Suprapubic skin (tissue), 4 donors: ENCODE measurements around the gene SLC22A31. TPM values are rescaled to one million over a fixed set of nuclear protein-coding genes. Genes with fewer than 3 reads are reported as not detected.
A peak's percentile ranks its signal among the peaks of the same experiment; 100 is the strongest.

Experiments used
- DNase-seq, 2 donors: peaks; one replicate each; pipeline ENCODE4 v3.0.0-alpha.2; 2019; ENCODE audit warnings: low spot score in 2 of 2
- H3K27ac ChIP-seq: fragments of 200-600 bp; sonication (generic); one replicate; pipeline ENCODE4 v1.5.1; 2019
- H3K27me3 ChIP-seq: fragments of 200-600 bp; sonication (generic); one replicate; pipeline ENCODE4 v1.5.1; 2019
- H3K36me3 ChIP-seq: fragments of 200-600 bp; sonication (generic); one replicate; pipeline ENCODE4 v1.5.1; 2019
- H3K4me1 ChIP-seq: fragments of 200-600 bp; sonication (generic); one replicate; pipeline ENCODE4 v1.5.1; 2019
- H3K4me3 ChIP-seq: fragments of 200-600 bp; sonication (generic); one replicate; pipeline ENCODE4 v1.5.1; 2019; ENCODE audit warnings: mild to moderate bottlenecking
- H3K9me3 ChIP-seq: fragments of 200-600 bp; sonication (generic); one replicate; pipeline ENCODE4 v1.5.1; 2019
- EP300 ChIP-seq: sonication (generic); formaldehyde crosslinking; IDR thresholded peaks from one replicate; pipeline ENCODE4 v1.6.1; 2017; ENCODE audit warnings: antibody characterized with exemption
- POLR2A ChIP-seq, 2 donors: fragments of 450-650 bp; IDR thresholded peaks; one replicate each; pipeline ENCODE4 v1.6.1; 2017; ENCODE audit warnings: antibody characterized with exemption in 2 of 2, mild to moderate bottlenecking in 2 of 2, moderate library complexity in 2 of 2
- POLR2AphosphoS5 ChIP-seq, 3 donors: sonication (generic); formaldehyde crosslinking; IDR thresholded peaks; one replicate each; pipeline ENCODE4 v1.6.1; 2017; ENCODE audit warnings: antibody characterized with exemption in 3 of 3
- WGBS: methylation state at CpG from one replicate; pipeline ENCODE4 v1.1.5; 2018; 5-methylcytosine and 5-hydroxymethylcytosine counted together
- total RNA-seq, 4 donors: library from RNA; depleted of rRNA; stranded (reverse); fragments of >200 nt; gene quantifications; one replicate each; pipeline ENCODE4 v1.1.0, GENCODE V29; 2016
- TF ChIP-seq, protein P1 (sequence below), 2 donors: fragments of 200-600 bp in 1 of 2; fragments of 450-650 bp in 1 of 2; sonication (generic) in 1 of 2; IDR thresholded peaks; one replicate each; pipeline ENCODE4 v1.5.1; 2016 to 2019; ENCODE audit warnings: antibody characterized with exemption in 2 of 2, mild to moderate bottlenecking in 1 of 2, moderate library complexity in 1 of 2

SLC22A31 gene
- total RNA-seq, 4 donors from 2014 or later, result 0.72 to 6.6 (median 4.7) TPM

DNA sequence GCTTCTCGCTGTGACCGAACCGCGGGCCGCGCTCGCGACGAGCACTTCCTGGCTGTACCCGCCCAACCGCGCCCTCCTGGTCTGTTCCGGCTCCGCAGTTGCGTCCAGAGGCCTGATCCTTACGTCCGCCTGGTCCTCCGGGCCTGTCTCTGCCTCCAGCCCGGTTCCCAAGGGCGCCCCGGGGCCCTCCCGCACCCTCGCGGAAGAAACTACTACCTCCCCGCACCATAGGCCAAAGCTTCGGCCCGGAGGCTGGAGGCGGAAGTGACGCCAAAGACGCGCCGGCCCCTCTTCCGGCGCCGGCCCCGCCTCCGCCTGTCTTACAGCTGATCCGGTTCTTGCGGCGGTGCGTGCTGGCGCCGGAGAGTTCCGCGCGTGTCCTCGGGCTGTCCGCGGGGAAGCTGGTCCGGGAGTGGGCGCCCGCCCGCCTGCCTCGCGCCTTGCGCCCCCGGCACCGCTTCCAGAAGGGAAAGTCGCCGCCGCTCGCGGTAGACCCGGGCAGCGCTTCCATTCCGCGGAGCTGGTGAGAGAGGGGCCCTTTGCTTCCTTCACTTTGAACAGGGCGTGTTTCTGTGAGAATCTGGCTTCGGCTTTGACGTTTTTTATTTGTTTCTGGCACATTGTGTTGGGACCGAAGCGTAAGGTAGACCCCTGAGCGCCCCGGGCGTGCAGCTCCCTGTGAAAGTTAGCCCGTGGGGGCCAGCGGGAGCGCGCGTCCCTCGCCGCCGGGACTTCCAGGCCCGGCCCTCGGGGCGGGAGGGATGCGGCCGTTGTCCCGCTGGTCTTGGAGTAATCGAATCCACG, 17.3 kb upstream of the SLC22A31 start, which contains the start of gene ZNF778:
Gene ZNF778, plus strand, starts transcription at position 316 of the 804 bp plus-strand sequence. CDS start 3,425 bp downstream, outside the sequence.
- Histone ChIP-seq H3K36me3 (peaks cover 21% of the 10 kb centered on the region), H3K4me3 (peak within 1 kb of the TSS; percentile 93), H3K27ac (peak within 1 kb of the TSS; percentile 95), H3K27me3 (no peaks in the 10 kb centered on the region), H3K4me1 (peaks cover 31% of the 10 kb centered on the region), H3K9me3 (no peaks in the 10 kb centered on the region)
- peak; percentile 89 to 91 for DNase-seq
- 1% methylated on average over 89 of the region's 91 CpGs for WGBS
- TF ChIP-seq, protein P1, sequence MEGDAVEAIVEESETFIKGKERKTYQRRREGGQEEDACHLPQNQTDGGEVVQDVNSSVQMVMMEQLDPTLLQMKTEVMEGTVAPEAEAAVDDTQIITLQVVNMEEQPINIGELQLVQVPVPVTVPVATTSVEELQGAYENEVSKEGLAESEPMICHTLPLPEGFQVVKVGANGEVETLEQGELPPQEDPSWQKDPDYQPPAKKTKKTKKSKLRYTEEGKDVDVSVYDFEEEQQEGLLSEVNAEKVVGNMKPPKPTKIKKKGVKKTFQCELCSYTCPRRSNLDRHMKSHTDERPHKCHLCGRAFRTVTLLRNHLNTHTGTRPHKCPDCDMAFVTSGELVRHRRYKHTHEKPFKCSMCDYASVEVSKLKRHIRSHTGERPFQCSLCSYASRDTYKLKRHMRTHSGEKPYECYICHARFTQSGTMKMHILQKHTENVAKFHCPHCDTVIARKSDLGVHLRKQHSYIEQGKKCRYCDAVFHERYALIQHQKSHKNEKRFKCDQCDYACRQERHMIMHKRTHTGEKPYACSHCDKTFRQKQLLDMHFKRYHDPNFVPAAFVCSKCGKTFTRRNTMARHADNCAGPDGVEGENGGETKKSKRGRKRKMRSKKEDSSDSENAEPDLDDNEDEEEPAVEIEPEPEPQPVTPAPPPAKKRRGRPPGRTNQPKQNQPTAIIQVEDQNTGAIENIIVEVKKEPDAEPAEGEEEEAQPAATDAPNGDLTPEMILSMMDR (IDR thresholded peaks at IDR 0.05), result no peak
- TF ChIP-seq POLR2A (IDR thresholded peaks at IDR 0.05) (peak in 1 of 2 donors; percentile 81), POLR2AphosphoS5 (IDR thresholded peaks at IDR 0.05) (peak in 2 of 3 donors; percentile 42 to 77)

DNA sequence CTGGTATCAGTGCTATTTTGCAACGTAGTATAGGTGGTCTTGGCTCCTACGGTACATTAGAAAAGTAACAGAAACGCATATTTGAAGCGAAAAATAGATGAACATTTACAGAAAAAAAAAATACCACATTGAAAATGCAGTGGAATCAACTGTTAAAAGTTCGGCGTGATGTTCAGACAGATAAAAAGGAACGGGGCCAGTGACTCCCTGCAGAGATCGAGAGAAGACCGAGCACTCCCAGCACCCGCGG, 16.7 kb upstream of the SLC22A31 start:
- Histone ChIP-seq H3K27ac (peak overlapping the region; percentile 95), H3K36me3 (peaks cover 15% of the 10 kb centered on the region), H3K27me3 (no peaks in the 10 kb centered on the region), H3K4me3 (peak overlapping the region; percentile 93), H3K9me3 (no peaks in the 10 kb centered on the region), H3K4me1 (peaks cover 31% of the 10 kb centered on the region)
- no peak for TF ChIP-seq POLR2AphosphoS5 (IDR thresholded peaks at IDR 0.05)
- TF ChIP-seq, protein P1 (IDR thresholded peaks at IDR 0.05), result no peak
- TF ChIP-seq POLR2A (IDR thresholded peaks at IDR 0.05), result no peak
- no peak for TF ChIP-seq EP300
- under 1% methylated on average over 11 of the region's 11 CpGs for WGBS
- DNase-seq, result no peak

DNA sequence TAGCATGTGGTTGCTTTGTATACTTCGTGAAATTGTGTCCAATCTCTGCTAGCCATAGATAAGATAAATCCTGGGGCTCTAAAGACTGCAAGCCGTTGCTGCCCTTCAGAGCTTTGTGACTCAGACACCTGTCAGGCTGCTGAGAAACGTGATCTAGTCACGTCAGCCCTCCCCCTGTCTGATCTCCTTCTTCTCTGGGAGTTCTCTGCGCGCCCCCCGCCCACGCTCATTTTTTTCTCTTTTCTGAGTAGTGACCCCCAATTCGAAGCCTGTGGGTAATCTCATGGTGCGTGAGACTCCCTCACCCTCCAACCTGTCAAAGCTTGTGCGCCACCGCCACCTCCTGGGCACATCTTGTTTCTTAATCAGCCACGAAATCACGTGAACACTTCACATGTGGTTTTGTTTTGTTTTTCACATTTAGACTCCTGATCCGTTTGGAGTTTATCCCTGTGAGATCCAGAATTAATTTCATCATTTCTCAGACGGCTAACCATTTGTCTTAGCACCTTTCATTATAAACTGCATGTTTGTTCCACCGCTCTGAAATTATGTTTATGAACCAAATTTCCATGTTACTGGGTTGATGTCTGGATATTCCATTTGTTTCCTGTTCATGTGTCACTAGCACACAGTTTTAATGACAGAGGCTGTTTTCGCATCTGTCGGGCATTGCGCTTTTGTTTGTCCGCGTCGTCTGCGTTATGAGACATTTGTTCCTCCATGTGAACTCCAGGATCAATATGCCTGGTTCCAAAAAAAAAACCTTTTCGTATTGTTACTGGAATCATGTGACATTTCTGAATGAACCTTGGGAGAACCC, 16.2 kb upstream of the SLC22A31 start:
- DNase-seq, result peak; percentile 90 to 91
- Histone ChIP-seq H3K9me3 (no peaks in the 10 kb centered on the region), H3K27ac (peak overlapping the region; percentile 95), H3K27me3 (no peaks in the 10 kb centered on the region), H3K36me3 (peaks cover 10% of the 10 kb centered on the region), H3K4me3 (peak overlapping the region; percentile 93), H3K4me1 (peaks cover 31% of the 10 kb centered on the region)
- 2% methylated on average over 25 of the region's 25 CpGs for WGBS
- no peak for TF ChIP-seq POLR2A (IDR thresholded peaks at IDR 0.05)
- TF ChIP-seq, protein P1 (IDR thresholded peaks at IDR 0.05), result peak; percentile 61 to 79

DNA sequence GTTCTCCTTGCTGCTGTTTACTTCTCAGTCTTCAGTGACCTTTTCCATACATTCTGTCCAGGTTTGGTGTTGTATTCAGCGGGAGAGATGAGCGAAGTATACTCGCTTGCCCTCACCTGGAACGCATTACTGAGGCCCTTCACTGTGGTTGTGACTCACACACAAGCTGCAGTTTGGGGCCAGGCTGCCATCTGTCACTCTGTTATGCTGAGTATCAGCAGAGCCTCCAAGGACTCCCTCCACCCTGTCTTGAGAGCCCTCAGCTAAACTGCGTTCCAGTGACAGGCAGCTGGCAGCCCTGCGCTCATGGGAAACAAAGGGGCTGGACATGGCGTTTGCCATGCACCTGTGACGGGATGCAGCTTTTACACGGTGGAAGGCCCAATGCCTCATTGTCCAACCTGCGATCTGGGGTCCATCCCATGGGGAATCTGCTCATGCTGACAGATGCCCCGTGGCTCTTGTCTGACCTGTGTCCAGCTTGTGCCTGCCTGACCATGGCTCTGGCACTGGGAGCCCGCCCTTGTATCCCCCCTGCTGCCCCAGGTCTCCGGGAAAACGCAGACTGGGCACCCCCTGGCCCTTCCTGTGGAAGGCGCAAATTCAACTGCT, 10.7 kb upstream of the SLC22A31 start:
- DNase-seq, result no peak

DNA sequence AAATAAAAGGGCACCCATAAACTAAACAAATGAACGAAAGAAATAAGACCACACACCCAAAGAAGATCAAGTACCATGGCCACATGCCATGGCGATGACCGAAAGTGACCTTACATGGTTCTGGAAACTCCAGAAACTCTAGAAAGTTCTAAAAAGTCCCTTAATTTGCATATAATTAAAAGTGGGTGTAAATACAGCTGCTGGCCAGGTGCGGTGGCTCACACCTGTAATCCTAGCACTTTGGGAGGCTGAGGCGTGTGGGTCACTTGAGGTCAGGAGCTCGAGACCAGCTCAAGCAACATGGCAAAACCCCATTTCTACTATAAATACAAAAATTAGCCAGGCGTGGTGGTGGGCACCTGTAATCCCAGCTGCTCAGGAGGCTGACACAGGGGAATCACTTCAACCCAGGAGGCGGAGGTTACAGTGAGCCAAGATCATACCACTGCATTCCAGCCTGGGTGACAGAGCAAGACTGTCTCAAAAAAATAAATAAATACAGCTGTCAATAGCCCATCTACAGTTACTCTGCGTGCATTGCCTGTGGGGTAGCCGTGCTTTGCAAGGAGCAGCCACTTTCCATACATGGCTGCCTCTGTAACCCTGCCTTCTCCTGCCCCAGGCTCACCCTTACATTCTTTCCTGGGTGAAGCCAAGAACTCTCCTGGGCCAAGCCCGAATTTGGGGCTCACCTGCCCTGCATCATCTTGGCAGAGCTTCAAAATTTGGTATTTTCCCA, 10.0 kb upstream of the SLC22A31 start:
- DNase-seq, result no peak
- Histone ChIP-seq H3K4me1 (no peaks in the 10 kb centered on the region), H3K9me3 (no peaks in the 10 kb centered on the region), H3K36me3 (no peaks in the 10 kb centered on the region), H3K27ac (no peak overlapping the region), H3K27me3 (peaks cover 12% of the 10 kb centered on the region), H3K4me3 (no peak overlapping the region)
- 73% methylated on average over 10 of the region's 11 CpGs for WGBS
- TF ChIP-seq POLR2AphosphoS5 (IDR thresholded peaks at IDR 0.05) (no peak), POLR2A (IDR thresholded peaks at IDR 0.05) (no peak), EP300 (no peak)
- TF ChIP-seq, protein P1 (IDR thresholded peaks at IDR 0.05), result no peak

More for the DNA sequence above, 10.7 kb upstream of the SLC22A31 start:
- Histone ChIP-seq H3K27me3 (peaks cover 8% of the 10 kb centered on the region), H3K4me1 (peaks cover 6% of the 10 kb centered on the region), H3K9me3 (no peaks in the 10 kb centered on the region), H3K27ac (no peak overlapping the region), H3K4me3 (no peak overlapping the region), H3K36me3 (no peaks in the 10 kb centered on the region)
- 54% methylated on average over 9 of the region's 15 CpGs for WGBS
- no peak for TF ChIP-seq POLR2A (IDR thresholded peaks at IDR 0.05)
